Measurements from ENCODE around the gene CRAMP1. TPM values are rescaled to one million over a fixed set of nuclear protein-coding genes. Genes with fewer than 3 reads are reported as not detected.

CRAMP1 gene
- total RNA-seq, 4 donors from 2014 or later: 9.1 to 15.5 (median 12.5) TPM

DNA sequence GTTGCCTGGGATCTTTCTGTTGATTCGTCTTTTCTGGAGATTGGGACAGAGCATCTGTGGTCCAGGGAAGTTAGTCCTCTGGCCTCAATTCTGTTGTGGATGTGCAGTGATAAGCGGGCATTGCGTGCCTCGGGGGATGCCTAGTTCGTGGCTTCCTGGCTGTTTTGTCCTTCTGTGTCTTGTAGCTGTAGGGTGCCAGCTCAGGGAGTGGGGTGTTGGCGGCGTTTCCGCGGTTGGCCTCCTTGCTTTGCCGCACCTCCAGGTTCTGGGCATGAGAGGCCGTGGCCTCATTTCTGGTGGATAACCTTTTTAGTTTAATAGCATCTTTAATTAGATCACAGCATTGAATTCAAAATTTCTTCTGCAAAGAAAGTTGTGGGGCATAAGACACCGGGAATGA is 64.5 kb downstream of the CRAMP1 start:
- intact Hi-C loops (cut with DNase I): no loop called here

DNA sequence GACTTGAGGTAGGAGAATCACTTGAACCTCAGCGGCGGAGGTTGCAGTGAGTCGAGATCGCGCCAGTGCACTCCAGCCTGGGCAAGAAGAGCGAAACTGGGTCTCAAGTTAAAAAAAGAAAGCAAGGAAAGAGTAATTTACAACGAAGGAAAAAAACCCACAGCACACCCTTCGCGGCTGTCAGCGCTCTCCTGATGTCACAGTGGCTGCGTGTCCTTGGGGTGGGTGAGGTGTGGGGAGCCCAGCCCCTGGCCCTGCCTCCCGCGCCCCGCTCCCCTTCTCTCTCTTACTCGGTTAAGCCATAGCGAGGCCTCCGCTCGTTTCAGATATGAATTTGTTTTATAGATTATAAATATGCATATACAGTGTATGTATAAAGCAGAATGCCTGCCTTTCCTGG is 65.2 kb downstream of the CRAMP1 start:
- Histone ChIP-seq H3K27me3 (no peaks in the 10 kb centered on the region), H3K27ac (replicated peaks in 1 of 4) (peak overlapping the region in 2 of 4 donors; percentile 70 to 84), H3K4me1 (peaks cover 8 to 30% (median 18%) of the 10 kb centered on the region in 4 donors), H3K9me3 (no peaks in the 10 kb centered on the region), H3K4me3 (peak overlapping the region; percentile 78 to 95 (median 88)), H3K36me3 (peaks cover 23 to 40% (median 38%) of the 10 kb centered on the region in 4 donors)
- no peak for DNase-seq (ENCODE audit: extremely low spot score)
- WGBS: 87% methylated on average over 18 of the region's 18 CpGs
- no peak for TF ChIP-seq POLR2A (IDR thresholded peaks at IDR 0.05; ENCODE audit: low read depth)
- TF ChIP-seq EP300 (IDR thresholded peaks at IDR 0.05): no peak
- TF ChIP-seq, protein P1, sequence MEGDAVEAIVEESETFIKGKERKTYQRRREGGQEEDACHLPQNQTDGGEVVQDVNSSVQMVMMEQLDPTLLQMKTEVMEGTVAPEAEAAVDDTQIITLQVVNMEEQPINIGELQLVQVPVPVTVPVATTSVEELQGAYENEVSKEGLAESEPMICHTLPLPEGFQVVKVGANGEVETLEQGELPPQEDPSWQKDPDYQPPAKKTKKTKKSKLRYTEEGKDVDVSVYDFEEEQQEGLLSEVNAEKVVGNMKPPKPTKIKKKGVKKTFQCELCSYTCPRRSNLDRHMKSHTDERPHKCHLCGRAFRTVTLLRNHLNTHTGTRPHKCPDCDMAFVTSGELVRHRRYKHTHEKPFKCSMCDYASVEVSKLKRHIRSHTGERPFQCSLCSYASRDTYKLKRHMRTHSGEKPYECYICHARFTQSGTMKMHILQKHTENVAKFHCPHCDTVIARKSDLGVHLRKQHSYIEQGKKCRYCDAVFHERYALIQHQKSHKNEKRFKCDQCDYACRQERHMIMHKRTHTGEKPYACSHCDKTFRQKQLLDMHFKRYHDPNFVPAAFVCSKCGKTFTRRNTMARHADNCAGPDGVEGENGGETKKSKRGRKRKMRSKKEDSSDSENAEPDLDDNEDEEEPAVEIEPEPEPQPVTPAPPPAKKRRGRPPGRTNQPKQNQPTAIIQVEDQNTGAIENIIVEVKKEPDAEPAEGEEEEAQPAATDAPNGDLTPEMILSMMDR (IDR thresholded peaks at IDR 0.05): no peak
- TF ChIP-seq POLR2AphosphoS5 (IDR thresholded peaks at IDR 0.05): no peak
- intact Hi-C loops (cut with DNase I): no loop called here

More for the DNA sequence above, 64.5 kb downstream of the CRAMP1 start:
- DNase-seq (ENCODE audit: extremely low spot score): no peak
- Histone ChIP-seq H3K36me3 (peaks cover 29 to 47% (median 45%) of the 10 kb centered on the region in 4 donors), H3K27ac (replicated peaks in 1 of 4) (no peak overlapping the region), H3K9me3 (no peaks in the 10 kb centered on the region), H3K4me3 (no peak overlapping the region), H3K4me1 (peaks cover 8 to 30% (median 18%) of the 10 kb centered on the region in 4 donors), H3K27me3 (no peaks in the 10 kb centered on the region)
- no peak for TF ChIP-seq POLR2A (IDR thresholded peaks at IDR 0.05; ENCODE audit: low read depth)
- WGBS: 96% methylated on average over 12 of the region's 12 CpGs

DNA sequence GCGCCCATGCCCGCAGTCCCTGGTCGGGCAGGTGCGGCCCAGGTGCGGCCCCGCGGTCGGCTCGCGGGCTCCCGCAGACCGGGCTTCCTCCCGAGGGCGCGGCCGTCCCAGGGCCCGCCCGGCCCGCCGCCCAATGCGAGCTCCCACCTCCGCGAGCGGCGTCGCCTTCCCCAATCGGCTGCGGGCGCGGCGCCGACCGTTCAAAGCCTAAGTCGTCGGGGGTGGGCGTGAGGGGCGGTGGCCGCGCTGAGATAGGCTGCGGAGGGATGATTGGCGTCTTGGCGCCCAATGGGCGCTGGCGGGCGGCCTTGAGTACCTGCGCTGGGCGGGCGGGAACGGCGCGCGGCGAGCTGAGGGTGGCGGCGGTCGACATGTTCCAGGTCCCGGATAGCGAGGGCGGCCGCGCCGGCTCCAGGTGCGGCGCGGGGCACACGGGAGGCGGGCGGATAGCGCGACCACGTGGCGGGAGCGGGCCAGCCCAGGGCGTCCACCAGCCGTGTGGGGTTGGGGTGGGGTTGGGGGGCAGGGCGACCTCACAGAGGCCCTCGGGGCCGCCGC is 65.9 kb downstream of the CRAMP1 start, which contains the start of gene JPT2:
Gene JPT2, plus strand, starts transcription at position 338 of the 558 bp plus-strand sequence. Its CDS starts 34 bp downstream, at position 372.
- Histone ChIP-seq H3K27ac (replicated peaks in 1 of 4) (peak within 1 kb of the TSS; percentile 70 to 84 (median 76)), H3K4me1 (peaks cover 8 to 30% (median 18%) of the 10 kb centered on the region in 4 donors), H3K9me3 (no peaks in the 10 kb centered on the region), H3K36me3 (peaks cover 17 to 33% (median 31%) of the 10 kb centered on the region in 4 donors), H3K27me3 (no peaks in the 10 kb centered on the region), H3K4me3 (peak within 1 kb of the TSS; percentile 78 to 95 (median 88))
- TF ChIP-seq POLR2A (IDR thresholded peaks at IDR 0.05; ENCODE audit: low read depth) (no peak), EP300 (IDR thresholded peaks at IDR 0.05) (no peak), POLR2AphosphoS5 (IDR thresholded peaks at IDR 0.05) (peak; percentile 72 to 74)
- TF ChIP-seq, protein P1 (IDR thresholded peaks at IDR 0.05): peak in 1 of 3 experiments; percentile 10
- WGBS: 0% methylated on average over 3 of the region's 79 CpGs
- DNase-seq (ENCODE audit: extremely low spot score): peak; percentile 98
- intact Hi-C loops (cut with DNase I): loop anchor here (2.0 kb wide), 1 partner anchor 27 kb away; no protein-coding TSS in a partner anchor

DNA sequence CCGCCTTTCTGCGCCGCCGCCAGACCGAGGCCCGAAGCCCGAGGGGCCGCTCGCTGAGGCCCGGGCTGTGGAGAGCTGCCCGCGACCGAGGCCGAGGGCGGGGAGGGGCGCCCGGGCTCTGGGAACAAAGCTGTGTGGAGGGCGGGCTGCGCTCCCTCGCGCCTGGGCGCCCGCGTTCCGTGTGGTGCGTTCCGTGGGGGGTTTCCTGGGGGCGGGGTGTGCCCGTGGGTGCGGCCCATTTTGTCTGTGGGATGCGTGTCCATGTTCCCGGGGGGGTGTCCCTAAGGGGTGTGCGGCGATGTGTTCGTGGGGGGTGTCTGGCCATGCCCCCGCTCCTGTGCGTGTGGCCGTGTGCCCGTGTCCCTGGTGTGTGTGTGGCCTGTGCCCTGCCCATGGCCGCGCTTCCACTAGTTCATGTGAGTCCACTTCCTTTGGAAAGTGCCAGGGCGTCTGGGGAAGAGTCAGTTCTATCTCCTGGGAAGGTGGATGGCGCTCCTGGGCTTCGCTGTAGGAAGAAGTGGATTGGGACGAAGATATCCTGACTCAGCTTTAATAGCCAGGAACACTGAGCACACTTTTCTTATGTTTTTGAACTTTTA is 66.4 kb downstream of the CRAMP1 start:
- TF ChIP-seq, protein P1 (IDR thresholded peaks at IDR 0.05): no peak
- Histone ChIP-seq H3K9me3 (no peaks in the 10 kb centered on the region), H3K4me3 (peak overlapping the region; percentile 78 to 95 (median 88)), H3K36me3 (peaks cover 17 to 33% (median 29%) of the 10 kb centered on the region in 4 donors), H3K4me1 (peaks cover 8 to 30% (median 18%) of the 10 kb centered on the region in 4 donors), H3K27ac (replicated peaks in 1 of 4) (peak overlapping the region; percentile 70 to 84 (median 76)), H3K27me3 (no peaks in the 10 kb centered on the region)
- intact Hi-C loops (cut with DNase I): loop anchor here (2.0 kb wide), 1 partner anchor 26 kb away; no protein-coding TSS in a partner anchor
- 6% methylated on average over 3 of the region's 45 CpGs for WGBS
- no peak for DNase-seq (ENCODE audit: extremely low spot score)

DNA sequence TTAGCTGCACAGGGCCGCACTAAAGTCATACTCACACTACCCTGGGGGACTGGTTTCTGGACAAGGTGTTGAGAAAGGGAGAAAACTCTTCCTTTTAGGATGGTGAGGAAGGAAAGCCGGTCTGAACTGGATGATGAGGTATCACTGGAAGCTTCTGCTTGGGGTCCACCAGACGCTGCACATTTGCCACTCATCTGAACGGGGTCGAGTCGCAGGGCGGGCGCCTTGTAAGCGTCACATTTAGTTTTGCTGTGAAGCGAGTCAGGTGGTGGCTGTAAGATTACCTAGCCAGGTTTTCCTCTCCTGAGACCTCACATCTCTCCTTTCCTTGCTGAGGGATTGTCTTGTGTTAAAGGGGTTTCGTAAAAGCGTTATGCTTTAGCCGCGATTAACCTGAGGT is 68.2 kb downstream of the CRAMP1 start:
- Histone ChIP-seq H3K36me3 (peaks cover 4 to 29% (median 25%) of the 10 kb centered on the region in 4 donors), H3K4me1 (peaks cover 8 to 30% (median 18%) of the 10 kb centered on the region in 4 donors), H3K4me3 (no peak overlapping the region), H3K27ac (replicated peaks in 1 of 4) (no peak overlapping the region), H3K27me3 (no peaks in the 10 kb centered on the region), H3K9me3 (no peaks in the 10 kb centered on the region)
- DNase-seq (ENCODE audit: extremely low spot score): no peak
- intact Hi-C loops (cut with DNase I): no loop called here
- TF ChIP-seq POLR2AphosphoS5 (IDR thresholded peaks at IDR 0.05) (no peak), POLR2A (IDR thresholded peaks at IDR 0.05; ENCODE audit: low read depth) (no peak), EP300 (IDR thresholded peaks at IDR 0.05) (no peak)
- TF ChIP-seq, protein P1 (IDR thresholded peaks at IDR 0.05): no peak
- 97% methylated on average over 14 of the region's 14 CpGs for WGBS
